ENCODE results near the gene EMC7.
A peak's percentile ranks its signal among the peaks of the same experiment; 100 is the strongest.
"Not testable (repeated sequence)": the region's sequence is repeated elsewhere in the genome, so short reads cannot be mapped to it uniquely, and the experiment has no call there.

EMC7 gene

DNA sequence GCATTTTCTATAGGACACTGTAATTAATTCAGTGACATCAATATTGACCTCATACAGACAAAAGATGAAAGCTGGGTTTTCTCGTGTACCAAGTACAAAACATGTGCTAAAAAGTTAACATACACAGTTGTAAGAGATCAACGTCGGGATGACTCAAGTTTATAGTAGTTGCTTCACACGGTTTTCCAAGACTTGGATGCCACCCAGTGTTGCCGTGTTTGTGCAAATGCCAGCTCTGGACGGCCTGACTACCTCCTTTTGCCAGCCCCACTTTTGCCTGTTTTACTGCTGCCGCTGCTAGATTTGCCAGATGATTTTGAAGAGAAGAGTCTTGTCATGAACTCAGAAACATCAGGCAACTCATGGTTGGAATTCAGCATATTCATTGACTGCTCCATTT, 17.6 kb downstream of the EMC7 start:
- no peak for DNase-seq

DNA sequence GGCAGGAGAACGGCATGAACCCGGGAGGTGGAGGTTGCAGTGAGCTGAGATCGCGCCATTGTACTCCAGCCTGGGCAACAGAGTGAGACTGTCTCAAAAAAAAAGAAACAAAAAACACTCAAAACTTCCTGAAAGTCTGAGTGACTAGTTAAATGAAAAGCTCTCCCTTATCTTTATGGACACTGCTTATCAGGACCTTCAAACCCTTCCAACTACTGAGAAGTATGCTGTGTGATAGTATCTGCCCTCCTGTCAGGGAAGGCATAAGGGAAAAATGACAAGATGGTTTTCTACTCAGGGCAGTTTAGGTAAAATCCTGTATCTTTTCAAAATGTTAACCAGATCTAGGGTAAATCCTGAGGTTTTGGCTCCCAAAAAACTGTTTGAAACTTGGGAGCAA, 21.8 kb downstream of the EMC7 start:
- DNase-seq, result peak; percentile 31

DNA sequence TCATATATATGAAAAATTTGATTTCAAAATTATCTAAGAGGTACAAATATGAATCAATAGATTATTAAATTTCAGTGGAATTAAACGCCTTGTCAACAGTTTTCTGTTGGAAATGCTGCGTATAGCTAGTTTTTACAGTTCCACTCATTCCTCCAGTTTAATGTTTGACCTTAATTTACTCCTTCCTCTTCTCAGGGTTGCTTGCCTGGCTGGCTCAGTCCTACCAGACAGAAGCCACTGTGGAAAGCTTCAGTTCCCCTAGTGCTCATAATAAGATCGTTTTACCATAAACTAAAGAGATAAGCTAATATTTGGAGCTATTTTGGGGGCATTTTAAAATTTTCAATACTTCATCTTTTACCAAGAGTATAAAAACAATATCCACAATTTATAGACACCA, 22.8 kb downstream of the EMC7 start:
- no peak for DNase-seq

GRCh38 chr15:34076785-34077184, 24.9 kb downstream of the EMC7 start:
- DNase-seq, result no peak

DNA sequence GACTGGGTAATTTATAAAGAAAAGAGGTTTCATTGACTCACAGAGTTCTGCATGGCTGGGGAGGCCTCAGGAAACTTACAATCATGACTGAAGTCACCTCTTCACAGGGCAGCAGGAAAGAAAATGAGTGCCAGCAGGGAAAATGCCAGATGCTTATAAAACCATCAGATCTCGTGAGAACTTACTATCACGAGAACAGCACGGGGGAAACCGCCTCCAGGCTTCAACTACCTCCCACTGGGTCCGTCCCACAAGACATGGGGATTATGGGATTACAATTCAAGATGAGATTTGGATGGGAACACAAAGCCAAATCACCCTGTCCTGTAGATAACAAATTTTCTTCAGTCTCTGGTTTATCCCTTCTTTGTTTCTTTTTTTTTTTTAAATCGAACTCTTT, 31.7 kb downstream of the EMC7 start:
- no peak for DNase-seq

DNA sequence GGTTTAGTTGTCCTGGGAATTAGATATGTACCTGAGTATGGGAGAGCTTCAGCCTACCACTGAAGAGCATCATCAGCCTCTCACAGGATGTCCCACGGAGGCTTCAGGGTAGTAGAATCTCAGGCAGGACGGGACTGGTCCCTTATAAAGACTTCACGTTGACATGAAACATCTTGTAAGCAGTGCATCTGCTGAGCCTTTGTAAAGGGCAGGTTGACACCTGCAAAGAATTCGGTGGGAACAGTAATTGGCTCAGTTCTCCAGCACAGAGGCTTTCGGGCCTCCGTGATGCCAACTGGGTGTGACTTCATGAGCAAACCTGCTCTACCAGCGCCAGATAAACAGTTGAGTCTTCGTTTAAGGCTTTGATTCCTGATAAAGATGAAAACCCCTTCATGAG, 35.7 kb downstream of the EMC7 start:
- DNase-seq, result no peak

DNA sequence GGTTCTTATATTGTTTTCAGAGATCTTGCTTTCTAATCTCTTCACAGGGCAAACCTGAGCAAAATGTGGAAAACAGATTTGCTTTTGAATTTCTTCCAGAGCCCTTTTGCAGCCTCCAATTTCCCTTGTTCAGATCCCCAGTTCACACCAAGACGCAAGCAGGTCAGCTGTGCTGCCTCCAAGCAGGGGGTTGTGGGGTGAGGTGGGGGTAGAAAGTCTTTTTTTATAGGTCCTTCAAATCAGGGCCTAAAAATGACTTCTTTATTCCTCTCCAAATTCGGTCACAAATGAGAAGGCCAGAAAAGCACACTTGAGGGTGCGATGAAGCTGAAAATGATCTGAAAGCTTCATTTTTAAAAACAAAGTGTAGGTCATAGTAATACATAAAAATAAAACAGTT, 36.4 kb downstream of the EMC7 start:
- no peak for DNase-seq

DNA sequence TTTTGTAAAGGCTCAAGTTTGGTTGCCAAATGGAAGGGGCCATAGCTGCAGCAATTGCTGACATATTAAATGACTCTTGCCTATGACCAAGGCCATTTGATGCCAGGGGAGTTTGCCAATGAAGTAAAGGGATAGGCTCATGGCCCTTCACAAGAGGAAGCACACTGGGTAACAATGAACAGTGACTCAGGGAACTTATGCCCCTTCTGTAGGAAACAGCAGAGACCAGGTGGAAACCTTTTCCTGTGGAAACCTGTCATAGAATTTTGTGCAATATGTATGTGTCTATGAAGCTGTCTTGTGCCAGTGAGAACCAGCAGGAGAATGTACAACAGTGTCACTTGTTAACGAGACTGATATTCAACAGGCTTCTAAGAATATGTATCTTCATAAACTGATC, 37.2 kb downstream of the EMC7 start:
- DNase-seq, result no peak

- no peak for DNase-seq
Measured at GRCh38 chr15:34059946-34060345, 41.7 kb downstream of the EMC7 start.

DNA sequence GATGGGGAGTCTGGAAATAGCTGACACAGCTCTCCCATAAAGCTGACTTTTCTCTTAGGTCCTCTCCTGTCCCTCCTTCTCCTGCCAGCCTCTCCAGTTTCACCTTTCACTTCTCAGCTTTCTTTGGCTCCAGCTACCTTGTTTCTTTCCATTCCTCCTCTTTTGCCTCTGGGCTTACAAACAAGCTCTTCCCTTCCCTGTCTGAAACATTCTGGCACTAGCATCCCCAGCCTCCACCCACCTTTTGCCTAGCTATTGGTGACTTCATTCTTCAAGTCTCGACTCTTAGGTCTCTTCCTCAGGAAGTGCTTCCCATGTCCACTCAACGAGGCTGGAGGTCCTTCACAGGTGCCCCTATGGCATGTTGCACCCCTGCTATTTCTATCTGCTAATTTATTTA, 42.2 kb downstream of the EMC7 start:
- DNase-seq, result no peak

DNA sequence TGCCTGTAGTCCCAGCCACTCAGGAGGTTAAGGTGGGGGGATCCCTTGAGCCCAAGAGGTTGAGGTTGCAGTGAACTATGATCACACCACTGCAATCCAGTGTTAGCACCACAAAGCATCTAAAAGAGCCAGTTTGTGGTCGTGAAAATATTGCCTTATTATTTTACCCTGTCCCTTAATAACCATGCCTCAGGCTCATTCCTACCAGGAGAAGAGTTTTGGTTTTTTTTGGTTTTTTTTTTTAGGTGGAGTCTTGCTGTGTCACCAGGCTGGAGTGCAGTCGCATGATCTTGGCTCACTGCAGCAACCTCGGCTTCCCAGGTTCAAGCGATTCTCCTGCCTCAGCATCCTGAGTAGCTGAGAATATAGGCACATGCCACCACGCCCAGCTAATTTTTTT, 44.8 kb downstream of the EMC7 start:
- no peak for DNase-seq

GRCh38 chr15:34055868-34056595, 45.6 kb downstream of the EMC7 start:
- no peak for DNase-seq

- no peak for DNase-seq
Measured at GRCh38 chr15:34054081-34054707, 47.5 kb downstream of the EMC7 start.

- DNase-seq, result not testable (repeated sequence)
Measured at GRCh38 chr15:34050385-34050784, 51.3 kb downstream of the EMC7 start.

- no peak for DNase-seq
Measured at GRCh38 chr15:34049112-34049511, 52.5 kb downstream of the EMC7 start.

DNA sequence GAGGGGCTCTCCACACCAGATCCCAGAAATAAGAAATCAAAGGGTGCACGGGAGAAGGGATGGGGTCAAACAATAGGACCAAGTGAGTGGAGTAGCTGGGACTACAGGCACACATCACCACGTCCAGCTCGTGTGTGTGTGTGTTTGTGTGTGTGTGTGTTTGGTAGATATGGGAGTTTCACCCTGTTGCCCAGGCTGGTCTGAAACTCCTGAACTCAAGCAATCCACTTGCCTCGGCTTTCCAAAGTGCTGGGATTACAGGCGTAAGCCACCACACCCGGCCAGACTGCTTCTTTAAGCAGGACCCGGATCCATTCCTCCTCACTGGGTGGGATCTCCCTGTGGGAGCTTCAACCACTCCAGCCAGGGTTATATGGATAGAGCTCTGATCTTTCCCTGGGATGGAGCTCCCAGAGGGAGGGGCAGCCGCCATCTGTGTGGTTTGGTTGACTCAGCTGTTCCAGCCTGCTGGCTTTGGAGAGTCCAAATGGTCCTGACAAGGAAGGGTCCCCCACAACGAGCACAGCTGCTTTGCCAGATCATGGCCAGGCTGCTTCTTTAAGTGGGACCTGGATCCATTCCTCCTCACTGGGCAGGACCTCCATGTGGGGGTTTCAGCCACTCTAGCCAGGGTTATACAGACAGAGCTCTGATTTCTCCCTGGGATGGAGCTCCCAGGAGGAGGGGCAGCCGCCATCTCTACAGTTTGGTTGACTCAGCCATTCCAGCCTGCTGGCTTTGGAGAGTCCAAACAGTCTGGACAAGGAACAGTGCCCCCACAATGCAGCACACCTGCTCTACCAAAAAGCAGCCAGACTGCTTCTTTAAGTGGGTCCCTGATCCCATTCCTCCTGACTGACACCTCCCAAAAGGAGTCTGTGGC, 53.5 kb downstream of the EMC7 start:
- DNase-seq, result no peak

DNA sequence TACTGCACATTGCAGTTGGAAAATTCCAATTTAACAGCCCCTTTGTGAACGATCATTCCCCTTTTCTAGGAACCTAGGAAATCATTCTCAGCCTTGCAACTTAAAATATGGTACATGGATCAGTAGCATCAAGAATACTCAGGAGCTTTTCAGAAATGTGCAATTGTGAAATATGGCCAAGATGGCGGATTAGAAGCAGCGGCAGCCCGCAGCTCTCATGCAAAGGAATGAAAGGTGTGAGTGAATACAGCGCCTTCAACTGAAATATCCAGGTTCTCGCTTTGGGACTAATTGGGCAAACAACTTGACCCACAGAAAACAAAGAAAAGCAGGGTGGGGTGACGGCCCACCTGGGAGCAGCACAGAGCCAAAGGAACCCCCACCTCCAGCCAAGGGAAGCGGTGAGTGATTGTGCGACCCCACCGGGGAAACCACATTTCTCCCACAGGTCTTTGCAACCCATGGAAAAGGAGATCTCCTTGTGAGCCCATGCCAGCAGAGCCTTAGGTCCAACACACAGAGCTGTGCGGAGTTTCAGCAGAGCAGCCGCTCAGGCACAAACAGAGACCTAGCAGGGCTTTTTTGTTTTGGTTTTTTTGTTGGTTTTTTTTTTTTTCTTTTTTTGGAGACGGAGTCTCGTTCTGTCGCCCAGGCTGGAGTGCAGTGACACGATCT, 55.1 kb downstream of the EMC7 start:
- no peak for DNase-seq

GRCh38 chr15:34043813-34044212, 57.8 kb downstream of the EMC7 start:
- no peak for DNase-seq

DNA sequence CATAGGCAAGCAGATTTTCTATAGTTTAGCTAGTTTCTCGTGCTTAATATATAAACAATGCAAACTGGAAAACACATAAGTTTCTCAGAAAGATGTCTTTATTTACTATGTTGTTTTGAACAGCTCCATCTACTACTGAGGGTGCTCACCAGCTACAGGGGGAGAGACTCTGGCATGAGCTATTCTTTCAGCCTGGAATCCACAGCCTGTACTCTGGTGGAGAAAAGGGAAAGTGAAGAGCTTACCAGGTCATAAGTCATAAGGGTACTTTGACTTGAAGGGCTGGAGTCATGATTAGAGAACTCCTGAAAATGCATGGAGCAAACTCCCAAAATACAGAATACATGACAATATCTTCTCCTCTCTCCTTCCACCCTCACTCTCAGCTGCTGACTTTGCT, 58.3 kb downstream of the EMC7 start:
- no peak for DNase-seq

- peak; percentile 51 for DNase-seq
Measured at GRCh38 chr15:34039790-34040113, 61.9 kb downstream of the EMC7 start.

DNA sequence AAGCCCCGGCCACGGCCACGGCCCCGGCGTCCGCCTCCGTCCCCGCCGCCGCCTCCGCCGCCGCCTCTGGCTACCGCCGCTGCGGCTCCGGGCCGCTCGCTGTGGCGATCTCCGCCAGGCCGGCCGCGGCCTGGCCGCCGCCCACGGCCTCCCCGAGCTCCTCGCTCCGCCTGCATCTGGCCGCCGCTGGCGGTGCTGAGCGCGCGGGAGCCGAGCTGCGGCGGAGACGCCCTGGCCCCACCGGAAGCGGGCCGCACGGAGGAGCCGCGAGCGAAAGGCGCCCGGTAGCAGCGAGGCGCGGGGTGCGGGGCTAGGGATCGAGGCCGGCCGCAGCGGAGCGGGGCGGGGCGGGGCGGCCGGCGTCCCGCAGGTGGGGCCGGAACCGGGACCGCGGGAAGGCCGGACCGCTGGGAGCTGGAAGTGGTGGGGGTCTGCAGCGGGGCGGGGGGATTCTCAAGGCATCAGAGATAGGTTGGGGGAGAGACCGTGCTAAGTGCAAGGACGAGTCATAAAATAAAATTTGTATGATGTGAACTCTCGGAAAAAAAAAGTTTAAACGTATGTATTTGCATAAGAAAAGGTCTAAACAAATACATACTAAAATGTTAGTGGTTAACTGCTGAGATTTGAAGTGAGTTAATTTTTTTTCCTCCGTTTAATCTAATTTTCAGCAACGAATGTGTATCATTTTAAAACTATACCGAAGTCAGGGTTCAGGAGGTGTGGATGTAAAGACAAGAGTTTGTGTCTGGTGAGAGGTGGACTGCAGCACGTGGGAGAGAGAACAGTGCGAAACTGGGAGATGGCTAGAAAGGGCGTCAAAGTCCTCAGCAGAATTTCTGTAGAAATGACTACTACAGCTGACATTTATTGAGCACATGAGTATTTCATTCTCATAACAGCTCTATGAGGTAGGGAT, 62.5 kb downstream of the EMC7 start, which contains the start of gene AVEN:
Gene AVEN (minus strand): TSS at position 334 of the 919 bp plus-strand sequence. CDS start 158 bp downstream, at position 176.
- DNase-seq, result peak; percentile 71

Measured in hematopoietic multipotent progenitor cell treated with erythropoietin and hydrocortisone succinate and interleukin-3 and kit ligand, for 6 days (in vitro differentiated cells).